GM21528 (cell line): ENCODE data around the gene TEKTIP1.
"Not testable (repeated sequence)": the region's sequence is repeated elsewhere in the genome, so short reads cannot be mapped to it uniquely, and the experiment has no call there.

ENCODE experiments used
- ATAC-seq: cut with Tn5 transposase; IDR thresholded peaks from one replicate; pipeline ENCODE4 v1.9.1; 2021; ENCODE audit warnings: mild to moderate bottlenecking, moderate library complexity; ENCODE audit not compliant: unreplicated experiment, low FRiP score

Gene TEKTIP1

GRCh38 chr19:3555653-3556422, 16.9 kb downstream of the TEKTIP1 start:
- ATAC-seq, result no peak

GRCh38 chr19:3556423-3556977, 17.5 kb downstream of the TEKTIP1 start:
- no peak for ATAC-seq

DNA sequence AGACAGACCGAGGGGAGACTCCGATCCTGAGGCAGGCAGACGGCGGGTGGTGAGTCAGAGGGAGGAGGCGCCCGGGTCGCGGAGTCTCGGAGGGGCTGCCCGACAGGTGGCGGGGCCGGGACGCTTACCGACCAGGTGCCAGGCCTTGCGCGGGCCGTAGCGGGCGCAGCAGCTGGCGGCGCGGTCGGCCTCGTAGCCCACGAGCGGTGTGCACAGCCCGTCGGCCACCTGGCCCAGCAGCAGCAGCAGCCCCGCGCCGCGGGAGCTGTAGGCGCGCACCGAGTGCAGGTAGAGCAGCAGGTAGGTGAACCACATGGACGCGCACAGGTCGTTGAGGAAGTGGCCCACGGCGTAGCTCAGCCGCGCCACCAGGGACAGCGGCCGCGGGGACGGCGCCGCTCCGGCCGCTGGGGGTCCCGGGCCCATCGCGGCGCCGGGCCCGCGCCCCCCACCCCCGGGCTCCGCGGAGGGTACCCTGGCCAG, 18.0 kb downstream of the TEKTIP1 start:
- ATAC-seq, result peak; percentile 22

GRCh38 chr19:3557461-3558248, 18.7 kb downstream of the TEKTIP1 start, which contains the start of gene MFSD12:
TSS of gene MFSD12 (minus strand) at chr19:3557586. CDS start at chr19:3557403, 183 bp downstream.
- ATAC-seq, result peak; percentile 80

GRCh38 chr19:3563709-3564524, 24.9 kb downstream of the TEKTIP1 start:
- no peak for ATAC-seq

DNA sequence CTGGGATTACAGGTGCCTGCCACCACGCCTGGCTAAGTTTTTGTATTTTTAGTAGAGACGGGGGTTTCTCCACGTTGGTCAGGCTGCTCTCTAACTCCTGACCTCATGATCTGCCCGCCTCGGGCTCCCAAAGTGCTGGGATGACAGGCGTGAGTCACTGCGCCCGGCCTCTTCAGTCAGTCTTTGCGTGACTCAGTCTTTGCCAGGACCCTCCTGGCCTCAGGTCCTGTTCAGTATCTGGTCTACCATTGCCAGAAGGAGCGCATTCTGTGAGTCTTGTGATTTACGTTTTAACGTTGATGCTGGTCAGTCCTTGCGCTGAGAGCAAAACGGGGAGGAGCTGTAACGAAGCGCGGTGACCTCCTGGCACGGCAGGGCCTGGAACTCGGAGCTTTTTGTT, 26.2 kb downstream of the TEKTIP1 start:
- no peak for ATAC-seq

DNA sequence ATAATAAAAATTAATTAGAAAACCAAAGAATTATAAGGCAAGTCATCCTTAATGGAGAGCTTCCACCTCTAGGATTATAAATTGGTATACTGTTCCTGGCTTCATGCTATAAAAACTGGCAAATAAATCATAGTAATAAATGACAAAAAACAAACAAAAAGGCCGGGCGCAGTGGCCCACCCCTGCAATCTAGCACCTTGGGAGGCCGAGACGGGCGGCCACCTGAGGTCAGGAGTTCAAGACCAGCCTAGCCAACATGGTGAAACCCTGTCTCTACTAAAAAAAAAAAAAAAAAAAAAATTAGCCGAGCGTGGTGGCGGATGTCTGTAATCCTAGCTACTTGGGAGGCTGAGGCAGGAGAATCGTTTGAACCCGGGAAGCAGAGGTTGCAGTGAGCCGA, 31.1 kb downstream of the TEKTIP1 start:
- not testable (repeated sequence) for ATAC-seq

GRCh38 chr19:3570606-3571011, 31.6 kb downstream of the TEKTIP1 start:
- ATAC-seq, result no peak

DNA sequence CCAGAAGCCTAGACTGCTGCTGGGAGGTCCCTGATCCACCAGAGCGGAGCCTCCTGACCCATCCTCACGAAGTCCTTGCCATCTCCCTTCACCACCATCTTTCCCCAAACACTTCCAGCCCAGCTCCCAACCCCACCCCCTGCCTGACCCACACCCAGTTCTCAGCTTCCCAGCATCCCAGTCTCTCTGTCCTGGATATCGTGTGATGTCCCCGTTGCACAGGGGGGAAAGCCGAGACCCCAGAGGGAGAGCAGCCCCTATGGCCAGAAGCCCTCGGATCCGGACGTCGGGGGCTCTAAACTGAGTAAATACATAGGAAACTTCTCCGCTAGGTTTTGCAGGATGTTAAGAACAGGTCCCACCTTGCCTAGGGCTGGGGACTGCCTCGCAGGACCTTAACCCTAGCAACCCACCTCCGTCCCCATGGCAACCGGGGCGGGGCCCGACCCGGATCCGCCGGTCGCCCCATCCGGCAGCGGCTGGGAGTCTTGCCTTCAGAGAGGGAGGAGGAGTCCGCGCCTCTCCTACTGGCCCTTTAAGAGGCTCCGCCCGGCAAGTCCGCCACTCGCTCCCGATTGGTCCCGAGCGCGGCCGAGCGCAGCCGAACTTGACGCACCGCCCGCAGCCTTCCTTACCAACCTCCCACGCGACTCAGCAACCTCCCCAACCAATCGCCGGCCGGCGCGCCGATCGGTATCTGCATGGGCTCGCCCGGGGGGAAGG, 33.3 kb downstream of the TEKTIP1 start:
- peak; percentile 89 for ATAC-seq

GRCh38 chr19:3572855-3573161, 33.8 kb downstream of the TEKTIP1 start, which contains the start of gene HMG20B:
TSS of gene HMG20B (plus strand) at chr19:3572944. CDS start at chr19:3573310, 366 bp downstream.
- ATAC-seq, result no peak

GRCh38 chr19:3573162-3573857, 34.3 kb downstream of the TEKTIP1 start:
- ATAC-seq, result peak; percentile 17

DNA sequence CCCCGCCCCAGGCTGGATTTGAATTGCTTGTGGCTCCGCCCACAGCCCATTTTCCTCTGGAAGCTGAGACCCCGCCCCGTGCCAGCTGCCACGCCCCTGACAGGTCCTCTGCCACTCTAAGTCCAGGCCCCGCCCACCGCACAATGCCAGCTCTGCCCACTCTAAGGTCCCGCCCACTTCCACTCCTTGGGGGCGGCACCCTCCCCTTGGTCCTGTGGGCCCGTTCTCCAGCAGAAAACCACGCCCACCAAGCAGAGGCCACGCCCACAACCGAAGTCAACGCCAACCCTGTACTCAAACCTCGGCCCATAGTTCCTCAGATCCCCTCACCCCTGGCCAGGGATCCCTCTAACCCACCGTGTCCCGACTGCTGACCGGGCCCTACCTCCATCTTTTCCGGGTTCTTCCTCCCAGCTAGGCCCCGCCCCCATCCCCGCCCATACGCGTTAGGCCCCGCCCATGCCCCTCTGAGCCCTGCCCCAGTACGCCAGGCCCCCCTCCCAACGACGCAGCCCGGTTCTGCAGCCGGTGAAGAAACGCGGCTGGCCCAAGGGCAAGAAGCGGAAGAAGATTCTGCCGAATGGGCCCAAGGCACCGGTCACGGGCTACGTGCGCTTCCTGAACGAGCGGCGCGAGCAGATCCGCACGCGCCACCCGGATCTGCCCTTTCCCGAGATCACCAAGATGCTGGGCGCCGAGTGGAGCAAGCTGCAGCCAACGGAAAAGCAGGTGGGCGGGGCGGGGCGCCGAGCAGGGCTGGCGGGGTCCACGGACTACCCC, 35.1 kb downstream of the TEKTIP1 start:
- ATAC-seq, result no peak

DNA sequence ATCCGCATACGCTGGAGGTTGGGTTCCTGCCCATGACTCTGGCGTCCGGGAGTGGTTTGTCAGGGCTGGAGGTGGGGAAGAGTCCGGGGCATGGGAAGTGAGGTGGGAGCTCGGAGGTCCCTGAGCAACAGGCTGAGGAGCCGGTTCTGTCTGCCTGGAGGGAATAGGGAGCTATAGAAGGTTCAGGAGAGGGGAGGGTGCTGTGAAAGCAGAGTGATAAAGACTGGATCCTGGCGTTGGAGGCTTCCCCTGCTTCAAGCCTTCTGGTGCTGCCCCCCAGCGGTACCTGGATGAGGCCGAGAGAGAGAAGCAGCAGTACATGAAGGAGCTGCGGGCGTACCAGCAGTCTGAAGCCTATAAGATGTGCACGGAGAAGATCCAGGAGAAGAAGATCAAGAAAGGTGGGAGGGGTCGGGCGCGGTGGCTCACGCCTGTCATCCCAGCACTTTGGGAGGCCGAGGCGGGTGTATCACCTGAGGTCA, 36.3 kb downstream of the TEKTIP1 start:
- no peak for ATAC-seq

DNA sequence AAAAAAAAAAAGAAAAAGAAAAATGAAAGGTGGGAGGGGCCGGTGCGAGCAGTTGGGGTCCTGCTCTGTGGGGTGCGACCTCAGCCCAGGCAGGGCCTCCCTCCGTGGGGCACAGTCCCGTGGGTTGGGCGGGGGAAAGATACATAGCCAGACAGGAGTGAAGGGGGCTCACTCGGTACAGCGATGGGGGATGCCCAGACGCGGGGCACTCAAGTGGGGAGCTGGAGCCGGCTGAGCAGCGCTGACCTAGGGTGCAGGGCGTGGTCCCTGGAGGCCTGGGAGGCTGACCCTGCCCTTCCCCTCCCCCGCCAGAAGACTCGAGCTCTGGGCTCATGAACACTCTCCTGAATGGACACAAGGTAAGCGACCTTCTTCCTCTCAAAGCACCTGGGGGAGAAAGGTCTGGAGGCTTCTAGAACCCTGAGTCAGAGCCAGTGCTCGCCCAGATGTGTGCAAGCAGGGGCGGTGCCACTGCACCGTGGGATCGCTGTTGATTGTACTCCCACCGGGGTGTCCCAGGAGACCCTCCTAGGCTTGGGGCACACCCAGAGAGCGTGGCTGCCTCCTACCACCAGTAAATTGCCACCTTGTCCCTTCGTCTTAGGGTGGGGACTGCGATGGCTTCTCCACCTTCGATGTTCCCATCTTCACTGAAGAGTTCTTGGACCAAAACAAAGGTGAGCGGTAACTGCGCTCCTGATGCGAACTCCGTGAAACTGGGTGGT, 37.1 kb downstream of the TEKTIP1 start:
- ATAC-seq, result no peak

DNA sequence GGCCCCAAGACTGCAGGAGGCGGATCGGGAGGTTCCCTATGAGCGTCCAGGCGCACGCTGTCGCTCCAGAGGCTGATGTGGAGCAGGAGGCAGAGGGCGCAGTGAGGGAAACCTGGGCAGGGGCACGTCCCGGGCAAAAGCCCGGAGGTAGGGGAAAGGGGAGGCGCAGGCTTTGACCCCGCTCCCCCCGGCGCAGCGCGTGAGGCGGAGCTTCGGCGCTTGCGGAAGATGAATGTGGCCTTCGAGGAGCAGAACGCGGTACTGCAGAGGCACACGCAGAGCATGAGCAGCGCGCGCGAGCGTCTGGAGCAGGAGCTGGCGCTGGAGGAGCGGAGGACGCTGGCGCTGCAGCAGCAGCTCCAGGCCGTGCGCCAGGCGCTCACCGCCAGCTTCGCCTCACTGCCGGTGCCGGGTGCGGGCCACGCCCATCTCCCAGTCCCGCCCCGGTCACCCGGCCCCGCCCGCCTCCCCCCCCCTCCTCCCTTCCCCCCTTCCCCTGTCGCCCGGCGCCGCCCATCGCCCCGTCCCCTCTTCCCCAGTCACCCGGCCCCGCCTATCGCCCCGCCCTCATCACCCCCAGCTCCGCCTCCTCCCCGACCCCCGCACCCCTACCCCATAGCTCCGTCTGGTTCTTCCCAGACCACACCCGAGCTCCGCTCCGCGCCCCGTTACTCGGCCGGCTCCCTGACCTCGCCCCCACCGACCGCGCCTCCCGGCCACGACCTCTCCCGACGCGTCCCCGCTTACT, 37.9 kb downstream of the TEKTIP1 start:
- no peak for ATAC-seq

DNA sequence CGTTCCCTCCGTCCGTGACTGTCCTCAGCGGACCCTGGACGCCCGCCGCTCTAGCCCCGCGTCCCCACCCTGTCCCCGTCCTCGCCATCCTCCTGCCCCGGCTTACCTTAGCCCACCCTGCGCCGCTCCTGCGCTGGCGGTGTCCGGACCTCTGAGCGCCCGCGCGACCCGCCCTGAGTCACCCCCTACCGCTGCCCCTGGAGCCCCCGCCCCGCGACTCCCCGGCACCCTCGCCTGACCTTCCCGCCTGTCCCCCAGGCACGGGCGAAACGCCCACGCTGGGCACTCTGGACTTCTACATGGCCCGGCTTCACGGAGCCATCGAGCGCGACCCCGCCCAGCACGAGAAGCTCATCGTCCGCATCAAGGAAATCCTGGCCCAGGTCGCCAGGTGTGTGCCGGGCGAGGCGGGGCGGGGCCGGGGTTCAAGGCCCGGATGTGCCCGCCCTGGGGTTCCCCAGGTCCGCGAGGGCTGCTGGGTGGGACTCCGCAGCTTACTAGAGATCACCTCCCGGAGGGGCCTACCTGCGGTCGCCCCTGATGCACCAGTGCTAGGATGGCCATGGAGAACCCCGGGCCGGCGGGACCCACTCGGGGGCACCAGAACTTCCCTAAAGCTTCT, 38.9 kb downstream of the TEKTIP1 start:
- ATAC-seq, result no peak

GRCh38 chr19:3578390-3578789, 39.4 kb downstream of the TEKTIP1 start:
- ATAC-seq, result no peak
